NCI-H128 (cell line): ENCODE results near the gene BLNK.
"Not testable (repeated sequence)": the region's sequence is repeated elsewhere in the genome, so short reads cannot be mapped to it uniquely, and the experiment has no call there.

Source experiments
- DNase-seq: peaks from one replicate; lab custom pipeline; 2025; ENCODE audit not compliant: unreplicated experiment; lab: John Stamatoyannopoulos, UW

The BLNK gene

GRCh38 chr10:96229568-96230030 is 41.8 kb downstream of the BLNK start:
- DNase-seq = no peak

GRCh38 chr10:96228408-96228994 is 42.9 kb downstream of the BLNK start:
- DNase-seq = no peak

- DNase-seq = no peak
Observed at GRCh38 chr10:96227206-96227605, 44.2 kb downstream of the BLNK start.

- no peak for DNase-seq
Observed at GRCh38 chr10:96225119-96225518, 46.2 kb downstream of the BLNK start.

GRCh38 chr10:96222908-96223307 is 48.5 kb downstream of the BLNK start:
- DNase-seq = no peak

GRCh38 chr10:96222441-96222840 is 48.9 kb downstream of the BLNK start:
- DNase-seq = no peak

- DNase-seq = no peak
Observed at GRCh38 chr10:96218826-96219225, 52.5 kb downstream of the BLNK start.

GRCh38 chr10:96217711-96218110 is 53.7 kb downstream of the BLNK start:
- no peak for DNase-seq

GRCh38 chr10:96216775-96217174 is 54.6 kb downstream of the BLNK start:
- no peak for DNase-seq

GRCh38 chr10:96212911-96213310 is 58.5 kb downstream of the BLNK start:
- no peak for DNase-seq

GRCh38 chr10:96211764-96212163 is 59.6 kb downstream of the BLNK start:
- DNase-seq = no peak

GRCh38 chr10:96208946-96209345 is 62.4 kb downstream of the BLNK start:
- no peak for DNase-seq

- DNase-seq = no peak
Observed at GRCh38 chr10:96208271-96208670, 63.1 kb downstream of the BLNK start.

- no peak for DNase-seq
Observed at GRCh38 chr10:96205580-96205979, 65.8 kb downstream of the BLNK start.

GRCh38 chr10:96201525-96201924 is 69.8 kb downstream of the BLNK start:
- DNase-seq = no peak

- DNase-seq = not testable (repeated sequence)
Observed at GRCh38 chr10:96189505-96189904, 81.9 kb downstream of the BLNK start.

- no peak for DNase-seq
Observed at GRCh38 chr10:96188916-96189315, 82.5 kb downstream of the BLNK start.

- DNase-seq = no peak
Observed at GRCh38 chr10:96188421-96188820, 82.9 kb downstream of the BLNK start.

- DNase-seq = no peak
Observed at GRCh38 chr10:96176985-96177384, 94.4 kb downstream of the BLNK start.

GRCh38 chr10:96172666-96173065 is 98.7 kb downstream of the BLNK start:
- no peak for DNase-seq

GRCh38 chr10:96170230-96170629 is 101.1 kb downstream of the BLNK start:
- no peak for DNase-seq

- DNase-seq = no peak
Observed at GRCh38 chr10:96168546-96168945, 102.8 kb downstream of the BLNK start.

- DNase-seq = no peak
Observed at GRCh38 chr10:96165726-96166125, 105.6 kb downstream of the BLNK start.
